GM19438 (cell line): ENCODE results near the gene YTHDC1.
"Not testable (repeated sequence)": the region's sequence is repeated elsewhere in the genome, so short reads cannot be mapped to it uniquely, and the experiment has no call there.

Experiments
- ATAC-seq: cut with Tn5 transposase; IDR thresholded peaks from one replicate; pipeline ENCODE4 v1.9.1; 2021; ENCODE audit warnings: low read depth; ENCODE audit not compliant: unreplicated experiment

The YTHDC1 gene

DNA sequence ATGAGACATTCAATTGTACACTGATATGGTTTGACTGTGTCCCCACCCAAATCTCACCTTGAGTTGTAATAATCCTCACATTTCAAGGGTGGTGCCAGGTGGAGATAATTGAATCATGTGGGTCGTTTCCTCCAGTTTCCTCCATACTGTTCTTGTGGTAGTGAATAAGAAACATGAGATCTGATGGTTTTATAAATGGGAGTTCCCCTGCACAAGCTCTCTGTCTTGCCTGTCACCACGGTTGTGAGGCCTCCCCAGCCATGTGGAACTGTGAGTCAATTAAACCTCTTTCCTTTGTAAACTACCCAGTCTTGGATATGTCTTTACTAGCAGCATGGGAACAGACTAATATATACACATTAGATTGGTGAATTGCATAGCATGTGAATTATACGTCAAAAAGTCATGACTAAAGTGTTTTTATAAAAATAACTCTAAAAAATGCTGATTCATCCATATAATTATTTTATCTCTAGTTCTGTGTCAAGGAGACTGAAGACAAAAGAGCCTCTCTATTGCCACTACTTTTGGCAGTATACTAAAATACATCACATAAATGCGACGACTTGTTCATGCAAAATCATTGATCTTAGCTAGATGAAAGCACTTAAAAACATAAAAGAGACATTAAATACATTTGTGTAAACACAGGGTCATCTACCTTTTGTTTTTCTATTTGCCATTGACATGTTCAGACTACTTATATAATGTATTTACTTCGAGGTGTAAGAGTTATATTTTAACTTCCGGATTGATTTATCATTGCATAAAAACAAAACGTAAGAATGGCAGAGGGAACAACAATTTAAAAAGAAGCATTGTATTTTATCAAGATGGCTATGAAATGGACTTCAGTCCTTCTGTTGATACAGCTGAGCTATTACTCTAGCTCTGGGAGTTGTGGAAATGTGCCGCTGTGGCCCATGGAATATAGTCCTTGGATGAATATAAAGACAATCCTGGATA lies 50.1 kb downstream of the YTHDC1 start:
- no peak for ATAC-seq

GRCh38 chr4:68297137-68297536 lies 52.8 kb downstream of the YTHDC1 start:
- ATAC-seq = no peak

GRCh38 chr4:68291256-68291655 lies 58.6 kb downstream of the YTHDC1 start:
- no peak for ATAC-seq

- no peak for ATAC-seq
Observed at GRCh38 chr4:68288393-68288740, 61.5 kb downstream of the YTHDC1 start.

- ATAC-seq = no peak
Observed at GRCh38 chr4:68287704-68288392, 62.0 kb downstream of the YTHDC1 start.

DNA sequence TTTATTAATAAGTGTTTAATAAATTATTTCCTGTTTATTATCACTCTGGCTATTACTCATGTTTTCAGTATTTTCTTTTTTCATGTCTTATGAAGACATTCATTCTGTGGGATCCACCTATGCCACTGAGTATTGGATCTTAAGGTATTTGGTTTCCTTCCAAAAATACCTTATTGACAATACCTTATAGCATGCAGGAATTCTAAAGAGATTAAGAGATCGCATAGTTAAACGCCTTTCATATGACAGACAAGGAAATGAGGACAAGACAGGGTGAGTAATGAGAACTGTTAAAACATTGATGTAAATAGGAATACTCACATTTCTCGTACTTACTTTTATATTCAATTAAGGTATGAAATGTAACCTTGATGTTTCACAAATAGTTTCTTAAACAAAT lies 66.2 kb downstream of the YTHDC1 start:
- no peak for ATAC-seq

- ATAC-seq = no peak
Observed at GRCh38 chr4:68283095-68283494, 66.8 kb downstream of the YTHDC1 start.

DNA sequence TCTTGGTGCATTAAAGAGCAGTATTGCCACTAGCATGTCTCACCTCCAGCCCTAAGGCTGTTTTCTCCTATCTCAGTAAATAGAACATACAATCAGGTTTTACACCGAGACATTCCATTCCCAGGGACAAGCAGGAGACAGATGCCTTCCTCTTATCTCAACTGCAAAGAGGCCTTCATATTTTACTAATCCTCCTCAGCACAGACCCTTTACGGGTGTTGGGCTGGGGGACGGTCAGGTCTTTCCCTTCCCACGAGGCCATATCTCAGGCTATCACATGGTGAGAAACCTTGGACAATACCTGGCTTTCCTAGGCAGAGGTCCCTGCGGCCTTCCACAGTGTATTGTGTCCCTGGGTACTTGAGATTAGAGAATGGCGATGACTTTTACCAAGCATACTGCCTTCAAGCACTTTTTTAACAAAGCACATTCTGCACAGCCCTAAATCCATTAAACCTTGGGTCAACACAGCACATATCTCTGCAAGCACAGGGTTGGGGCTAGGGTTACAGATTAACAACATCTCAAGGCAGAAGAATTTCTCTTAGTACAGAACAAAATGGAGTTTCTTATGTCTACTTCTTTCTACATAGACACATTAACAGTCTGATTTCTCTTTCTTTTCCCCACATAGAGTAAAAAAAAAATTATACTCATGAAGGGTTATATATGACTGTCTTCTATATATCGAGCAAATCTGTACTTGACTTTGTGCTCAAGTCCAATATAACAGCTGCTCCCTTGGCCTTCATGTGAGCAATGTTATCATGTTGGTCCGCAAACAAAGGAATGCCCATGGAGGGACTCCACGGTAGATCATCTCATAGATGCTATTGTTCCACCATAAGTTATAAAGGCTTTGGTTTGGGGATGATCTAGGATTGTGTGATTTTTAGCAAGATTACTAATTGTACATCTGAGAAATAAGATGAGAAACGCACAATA lies 67.8 kb downstream of the YTHDC1 start:
- not testable (repeated sequence) for ATAC-seq

DNA sequence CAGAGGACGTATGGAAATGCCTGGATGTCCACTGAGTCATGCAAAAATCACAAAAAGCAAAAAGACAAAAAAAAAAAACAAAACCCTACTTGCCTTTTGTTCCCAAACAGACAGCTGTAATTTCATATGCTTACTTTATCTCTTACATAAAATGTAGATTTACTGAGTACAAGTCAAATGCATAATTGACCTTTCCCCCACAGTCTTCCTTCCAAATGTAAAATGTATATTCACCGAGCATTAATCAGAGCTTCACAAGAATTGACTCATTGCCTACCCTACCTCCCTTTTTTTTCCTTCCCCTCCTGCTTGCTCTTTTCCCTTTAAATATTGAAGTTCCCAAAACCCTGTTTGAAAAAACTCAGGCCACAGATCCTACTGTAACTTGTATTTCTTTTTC lies 71.9 kb downstream of the YTHDC1 start:
- no peak for ATAC-seq

GRCh38 chr4:68277627-68278026 lies 72.3 kb downstream of the YTHDC1 start:
- ATAC-seq = no peak

DNA sequence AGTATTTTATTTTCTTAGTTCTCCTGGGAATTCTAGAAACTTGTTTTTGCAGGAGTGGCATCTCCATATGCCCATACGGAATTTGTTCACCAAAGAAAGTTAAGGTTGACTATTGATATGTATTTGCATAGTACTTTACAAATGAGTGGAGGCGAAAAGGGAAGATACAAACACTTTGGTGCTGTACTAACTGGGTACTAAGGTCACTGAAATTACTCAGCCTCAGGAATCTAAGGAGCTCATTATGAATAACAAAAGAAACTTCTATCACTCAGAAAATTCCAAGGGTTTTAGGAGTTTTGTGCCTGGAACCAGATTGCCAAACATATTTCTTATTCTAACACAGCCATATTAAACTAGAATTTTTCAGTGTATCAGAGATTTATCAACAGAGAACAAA lies 77.0 kb downstream of the YTHDC1 start:
- ATAC-seq = no peak

DNA sequence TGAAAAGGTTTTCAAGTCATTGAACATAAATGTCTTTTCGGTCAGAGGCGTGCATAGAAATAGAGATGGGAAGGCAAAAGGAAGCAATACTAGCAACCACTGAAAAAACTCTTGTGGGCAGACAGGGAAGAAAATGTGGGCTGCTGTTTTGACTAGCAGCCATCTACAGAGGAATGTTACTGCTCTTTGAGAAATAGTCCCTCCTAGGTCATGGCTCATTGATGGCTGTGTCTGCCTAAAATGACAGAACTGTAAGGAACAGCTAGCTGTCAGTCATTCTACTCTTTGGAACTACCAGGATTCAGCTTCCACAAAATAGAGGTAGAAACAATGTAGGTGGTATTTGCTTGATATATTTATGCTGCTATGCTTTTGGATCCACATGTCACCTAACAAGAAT lies 77.5 kb downstream of the YTHDC1 start:
- ATAC-seq = peak; percentile 59

- ATAC-seq = peak; percentile 63
Observed at GRCh38 chr4:68271851-68272357, 78.0 kb downstream of the YTHDC1 start.

DNA sequence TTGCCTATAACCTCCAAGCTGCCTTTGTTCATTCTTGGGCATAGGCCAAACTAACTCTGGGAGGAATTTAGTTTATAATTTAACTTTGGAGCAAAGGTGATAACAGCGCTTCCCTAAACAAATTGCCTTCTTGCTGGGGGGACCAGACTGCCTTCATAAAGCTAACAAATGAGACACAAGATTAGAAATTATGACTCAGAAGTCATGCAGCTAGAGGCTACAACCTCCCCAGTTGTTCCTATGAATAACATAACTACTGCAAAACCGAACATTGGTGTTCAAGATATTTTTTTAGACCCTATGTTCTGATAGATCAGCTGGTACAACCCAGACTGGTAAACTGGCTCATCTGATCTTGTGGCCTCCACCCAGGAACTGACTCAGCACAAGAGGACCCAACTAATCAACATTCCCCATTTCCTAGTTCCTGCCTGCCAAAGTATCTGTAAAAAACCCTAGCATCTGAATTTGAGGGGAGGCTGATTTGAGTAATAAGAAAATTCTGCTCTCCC lies 82.4 kb downstream of the YTHDC1 start:
- no peak for ATAC-seq

GRCh38 chr4:68264875-68265565 lies 84.9 kb downstream of the YTHDC1 start:
- ATAC-seq = no peak
